HCT116 (cell line): ENCODE data around the gene BSPRY. TPM values are rescaled to one million over a fixed set of nuclear protein-coding genes. Genes with fewer than 3 reads are reported as not detected.

Experiments
- ATAC-seq: fragments of 200-7000 bp; cut with Tn5 transposase; 2 replicates; pipeline ENCODE4 v1.9.1; 2020; ENCODE audit warnings: mild to moderate bottlenecking, moderate library complexity
- BruUV-seq: library from RNA; stranded (reverse); fragments of 400-500 nt; replicated peaks from 2 replicates; lab custom pipeline; 2021; lab: Mats Ljungman, UMichigan
- CTCF ChIA-PET: fragments of 300-600 bp; sonication (Branson Sonifier 250); formaldehyde crosslinking; loops from one replicate; lab custom pipeline; 2021; ENCODE audit warnings: antibody characterized with exemption; lab: Charles Lee
- POLR2A ChIA-PET: fragments of 300-600, 350-600 bp; sonication (Branson Sonifier 250); formaldehyde crosslinking; loops from one replicate; lab custom pipeline; 2021; ENCODE audit warnings: antibody characterized with exemption; lab: Charles Lee
- RAD21 ChIA-PET, 2 experiments: fragments of 300-600 bp; sonication (Branson Sonifier 250); formaldehyde crosslinking; loops; one replicate each; lab custom pipeline; 2023; ENCODE audit warnings: low total read pairs in 2 of 2; ENCODE audit not compliant: uncharacterized antibody in 2 of 2, unreplicated experiment in 2 of 2, low non-redundant PET in 1 of 2; lab: Charles Lee
- DNase-seq: peaks from one replicate; pipeline ENCODE4 v3.0.0-alpha.2; 2010; ENCODE audit warnings: low read depth, low spot score
- H2AFZ ChIP-seq: fragments of 200-600 bp; shearing (Covaris generic), sonication (generic); 2 replicates; pipeline ENCODE4 v1.6.1; 2017; ENCODE audit warnings: low read depth, mixed run types, mixed read lengths, antibody characterized with exemption, low read length; ENCODE audit not compliant: poor library complexity, severe bottlenecking
- H3K27ac ChIP-seq: 2 replicates; pipeline ENCODE4 v1.5.1; 2012; ENCODE audit warnings: low read depth, low read length
- H3K27me3 ChIP-seq: fragments of 200-600 bp; sonication (generic); 2 replicates; pipeline ENCODE4 v1.6.1; 2016; ENCODE audit warnings: mixed run types, low read length, mixed read lengths; ENCODE audit not compliant: insufficient read depth
- H3K36me3 ChIP-seq, 2 experiments: fragments of 200-500 bp in 1 of 2; fragments of 200-600 bp in 1 of 2; sonication (Bioruptor generic) in 1 of 2; sonication (generic) in 1 of 2; 2 replicates each; pipeline versions ENCODE4 v1.5.1 to v1.6.1; 2014 to 2016; ENCODE audit warnings: low read length in 2 of 2, inconsistent platforms in 1 of 2, mixed read lengths in 1 of 2, mixed run types in 1 of 2; ENCODE audit not compliant: insufficient read depth in 2 of 2, control insufficient read depth in 1 of 2
- H3K4me1 ChIP-seq, 2 experiments: fragments of 200-600 bp in 1 of 2; sonication (generic) in 1 of 2; 2 replicates each; pipeline versions ENCODE4 v1.5.1 to v1.6.1; 2012 to 2017; ENCODE audit warnings: low read length in 2 of 2, inconsistent platforms in 1 of 2, mild to moderate bottlenecking in 1 of 2, mixed read lengths in 1 of 2, mixed run types in 1 of 2, moderate library complexity in 1 of 2; ENCODE audit not compliant: insufficient read depth in 2 of 2, control insufficient read depth in 1 of 2
- H3K4me2 ChIP-seq: fragments of 200-600 bp; sonication (generic); 2 replicates; pipeline ENCODE4 v1.6.1; 2017; ENCODE audit warnings: mixed run types, low read length, mixed read lengths
- H3K4me3 ChIP-seq, 2 experiments: fragments of 200-600 bp in 1 of 2; sonication (generic) in 1 of 2; replicated peaks in 1 of 2; 2 replicates each; pipeline ENCODE4 v1.5.1; 2011 to 2016; ENCODE audit warnings: low read length in 2 of 2, control low read depth in 1 of 2, low read depth in 1 of 2, mild to moderate bottlenecking in 1 of 2, mixed read lengths in 1 of 2, mixed run types in 1 of 2
- H3K79me2 ChIP-seq: fragments of 200-600 bp; sonication (generic); 2 replicates; pipeline ENCODE4 v1.6.1; 2017; ENCODE audit warnings: mild to moderate bottlenecking, mixed run types, low read length, moderate library complexity, mixed read lengths; ENCODE audit not compliant: insufficient read depth
- H3K9ac ChIP-seq: fragments of 200-600 bp; sonication (generic); 2 replicates; pipeline ENCODE4 v1.6.1; 2016; ENCODE audit warnings: low read length, mixed read lengths
- H3K9me2 ChIP-seq: fragments of 200-600 bp; sonication (generic), shearing (Covaris generic); 2 replicates; pipeline ENCODE4 v1.6.1; 2017; ENCODE audit warnings: mixed run types, mild to moderate bottlenecking, moderate library complexity; ENCODE audit not compliant: insufficient read depth
- H3K9me3 ChIP-seq, 2 experiments: fragments of 200-500 bp in 1 of 2; fragments of 200-600 bp in 1 of 2; sonication (Bioruptor generic) in 1 of 2; sonication (generic) in 1 of 2; 2 replicates each; pipeline ENCODE4 v1.6.1; 2014 to 2017; ENCODE audit warnings: low read length in 2 of 2, mixed read lengths in 2 of 2, inconsistent platforms in 1 of 2, low read depth in 1 of 2, mild to moderate bottlenecking in 1 of 2, mixed run types in 1 of 2, moderate library complexity in 1 of 2; ENCODE audit not compliant: control insufficient read depth in 1 of 2, insufficient read depth in 1 of 2
- H4K20me1 ChIP-seq: fragments of 200-600 bp; sonication (generic), shearing (Covaris generic); 2 replicates; pipeline ENCODE4 v1.6.1; 2017; ENCODE audit warnings: mixed run types, mild to moderate bottlenecking, moderate library complexity; ENCODE audit not compliant: insufficient read depth
- ATF3 ChIP-seq: IDR thresholded peaks from 2 replicates; pipeline ENCODE4 v1.6.1; 2012
- CEBPB ChIP-seq: IDR thresholded peaks from 2 replicates; pipeline ENCODE4 v1.6.1; 2012; ENCODE audit warnings: low read depth
- CTCF ChIP-seq, 3 experiments: fragments of 200-600 bp in 1 of 3; sonication (generic) in 1 of 3; IDR thresholded peaks in 2 of 3; conservative IDR thresholded peaks in 1 of 3; 2 replicates each; pipeline ENCODE4 v1.5.1; 2012 to 2017; ENCODE audit warnings: low read depth in 2 of 3, low read length in 2 of 3, antibody characterized with exemption in 1 of 3, borderline replicate concordance in 1 of 3, control low read depth in 1 of 3, mild to moderate bottlenecking in 1 of 3, mixed read lengths in 1 of 3, mixed run types in 1 of 3, moderate library complexity in 1 of 3; ENCODE audit not compliant: insufficient read depth in 1 of 3
- EGR1 ChIP-seq: IDR thresholded peaks from 2 replicates; pipeline ENCODE4 v1.6.1; 2012; ENCODE audit warnings: low read depth
- EZH2 ChIP-seq: fragments of 200-600 bp; sonication (generic); IDR thresholded peaks from 2 replicates; pipeline ENCODE4 v1.6.1; 2017; ENCODE audit warnings: antibody characterized with exemption, mixed run types
- FOSL1 ChIP-seq: IDR thresholded peaks from 2 replicates; pipeline ENCODE4 v1.6.1; 2012; ENCODE audit warnings: low read depth
- JUND ChIP-seq: IDR thresholded peaks from 2 replicates; pipeline ENCODE4 v1.6.1; 2012
- POLR2AphosphoS5 ChIP-seq: IDR thresholded peaks from 2 replicates; pipeline ENCODE4 v1.6.1; 2011; ENCODE audit warnings: mild to moderate bottlenecking, low read depth, low read length, moderate library complexity
- RAD21 ChIP-seq: IDR thresholded peaks from 2 replicates; pipeline ENCODE4 v1.6.1; 2012; ENCODE audit warnings: low read depth, mild to moderate bottlenecking
- SP1 ChIP-seq: IDR thresholded peaks from 2 replicates; pipeline ENCODE4 v1.6.1; 2012; ENCODE audit warnings: low read depth
- SRF ChIP-seq: IDR thresholded peaks from 2 replicates; pipeline ENCODE4 v1.6.1; 2012; ENCODE audit warnings: low read depth
- TCF7L2 ChIP-seq: IDR thresholded peaks from 2 replicates; pipeline ENCODE4 v1.7.0; 2011; ENCODE audit warnings: borderline replicate concordance, inconsistent platforms; ENCODE audit not compliant: insufficient read depth, insufficient read length; ENCODE audit errors: extremely low read depth
- YY1 ChIP-seq: IDR thresholded peaks from 2 replicates; pipeline ENCODE4 v1.6.1; 2011; ENCODE audit warnings: low read length, low read depth, moderate library complexity, mild to moderate bottlenecking; ENCODE audit not compliant: insufficient replicate concordance; ENCODE audit errors: extremely low read depth
- ZBTB33 ChIP-seq: IDR thresholded peaks from 2 replicates; pipeline ENCODE4 v1.6.1; 2011; ENCODE audit warnings: mild to moderate bottlenecking, low read length, moderate library complexity; ENCODE audit not compliant: insufficient replicate concordance; ENCODE audit errors: extremely low read depth
- ZFX ChIP-seq: fragments of 450-650 bp; IDR thresholded peaks from 2 replicates; pipeline ENCODE4 v1.6.1; 2017
- ZNF274 ChIP-seq: fragments of 200-500 bp; sonication (Bioruptor generic); IDR thresholded peaks from 2 replicates; pipeline ENCODE4 v1.6.1; 2014; ENCODE audit warnings: mild to moderate bottlenecking, low read depth, low read length, inconsistent platforms
- intact Hi-C: fragments of 100-400 bp; cut with micrococcal nuclease; formaldehyde crosslinking; loops from 2 replicates; pipeline ENCODE4 v1.10.0; 2022
- total RNA-seq: library from RNA; stranded (reverse); gene quantifications from one replicate; pipeline ENCODE4 v1.2.1, GENCODE V29; 2021; ENCODE audit not compliant: unreplicated experiment

The BSPRY gene
- total RNA-seq, 1 experiment from 2014 or later = 22.7 TPM

GRCh38 chr9:113393281-113393680, 43.9 kb downstream of the BSPRY start:
- ChIA-PET POLR2A (no interaction called here), CTCF (no interaction called here), RAD21 (no interaction called here)
- no peak for TF ChIP-seq FOSL1
- TF ChIP-seq JUND = no peak
- TF ChIP-seq ZNF274 = no peak
- no peak for TF ChIP-seq RAD21
- no peak for TF ChIP-seq ATF3
- no peak for TF ChIP-seq SP1
- no peak for TF ChIP-seq SRF
- no peak for TF ChIP-seq ZFX
- TF ChIP-seq CTCF (IDR thresholded peaks at IDR 0.05 in 2 of 3, conservative IDR thresholded peaks at IDR 0.05 in 1 of 3; ENCODE audit: borderline replicate concordance in 1 of 3, insufficient read depth in 1 of 3, low read depth in 2 of 3, low read length in 2 of 3) = no peak
- TF ChIP-seq TCF7L2 = no peak
- no peak for TF ChIP-seq YY1
- TF ChIP-seq ZBTB33 = no peak
- TF ChIP-seq EZH2 = no peak
- no peak for TF ChIP-seq EGR1
- TF ChIP-seq CEBPB = no peak
- TF ChIP-seq POLR2AphosphoS5 = no peak
- H3K4me1 ChIP-seq = no peaks in the 10 kb centered on the region
- ATAC-seq (no peak), DNase-seq (no peak)
- no peaks in the 10 kb centered on the region; a peak in 1 of 4 replicates for H3K36me3 ChIP-seq
- no peaks in the 10 kb centered on the region for H3K79me2 ChIP-seq
- H3K9me2 ChIP-seq = no peaks in the 10 kb centered on the region
- H3K27ac ChIP-seq = no peak overlapping the region
- H3K4me2 ChIP-seq = no peak overlapping the region
- H3K9ac ChIP-seq = no peak overlapping the region
- H2AFZ ChIP-seq = no peak overlapping the region
- intact Hi-C loops = no loop called here
- H3K9me3 ChIP-seq = no peaks in the 10 kb centered on the region
- H3K4me3 ChIP-seq = no peak overlapping the region
- no peaks in the 10 kb centered on the region for H4K20me1 ChIP-seq
- no peaks in the 10 kb centered on the region for H3K27me3 ChIP-seq
- BruUV-seq = no TSS peak
